Nucleus accumbens (tissue), 56 donors: ENCODE measurements around the gene DHX15.
A peak's percentile ranks its signal among the peaks of the same experiment; 100 is the strongest.

Source experiments
- DNase-seq, 56 donors: peaks; one replicate each; lab custom pipeline; 2025; lab: John Stamatoyannopoulos, UW

The DHX15 gene

GRCh38 chr4:24496597-24496996, 87.8 kb downstream of the DHX15 start:
- no peak for DNase-seq

- DNase-seq, result no peak
These were observed 89.0 kb downstream of the DHX15 start for GRCh38 chr4:24495388-24495787.

- no peak for DNase-seq
These were observed 94.5 kb downstream of the DHX15 start for GRCh38 chr4:24489870-24490269.

GRCh38 chr4:24488399-24489164, 95.8 kb downstream of the DHX15 start:
- peak in 50 of 56 donors; percentile 6 to 87 (median 44) for DNase-seq

DNA sequence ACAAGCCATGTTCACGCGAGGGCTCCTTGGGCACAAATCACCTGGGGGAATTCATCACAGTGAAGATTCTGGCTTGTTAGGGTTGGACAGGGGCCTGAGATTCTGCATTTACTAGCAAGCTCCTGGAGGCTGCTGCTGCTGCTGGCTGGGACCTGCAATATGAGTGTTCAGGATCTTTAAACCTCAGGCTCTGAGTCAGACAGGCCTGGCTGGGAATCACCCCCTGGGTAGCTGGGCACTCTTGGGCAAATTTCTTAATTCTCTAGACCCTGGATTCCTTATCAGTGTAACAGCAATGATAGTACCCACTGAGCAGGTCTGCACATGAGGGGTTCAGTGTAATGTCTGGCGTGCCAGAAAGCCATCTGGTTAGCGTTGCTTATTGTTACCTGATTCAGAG, 101.5 kb downstream of the DHX15 start:
- DNase-seq, result no peak

- DNase-seq, result no peak
These were observed 106.4 kb downstream of the DHX15 start for GRCh38 chr4:24477919-24478318.
